Measurements from ENCODE around the gene GRB10. TPM values are rescaled to one million over a fixed set of nuclear protein-coding genes. Genes with fewer than 3 reads are reported as not detected.

Gene GRB10
- total RNA-seq, 1 experiment from 2014 or later = 17.5 TPM

DNA sequence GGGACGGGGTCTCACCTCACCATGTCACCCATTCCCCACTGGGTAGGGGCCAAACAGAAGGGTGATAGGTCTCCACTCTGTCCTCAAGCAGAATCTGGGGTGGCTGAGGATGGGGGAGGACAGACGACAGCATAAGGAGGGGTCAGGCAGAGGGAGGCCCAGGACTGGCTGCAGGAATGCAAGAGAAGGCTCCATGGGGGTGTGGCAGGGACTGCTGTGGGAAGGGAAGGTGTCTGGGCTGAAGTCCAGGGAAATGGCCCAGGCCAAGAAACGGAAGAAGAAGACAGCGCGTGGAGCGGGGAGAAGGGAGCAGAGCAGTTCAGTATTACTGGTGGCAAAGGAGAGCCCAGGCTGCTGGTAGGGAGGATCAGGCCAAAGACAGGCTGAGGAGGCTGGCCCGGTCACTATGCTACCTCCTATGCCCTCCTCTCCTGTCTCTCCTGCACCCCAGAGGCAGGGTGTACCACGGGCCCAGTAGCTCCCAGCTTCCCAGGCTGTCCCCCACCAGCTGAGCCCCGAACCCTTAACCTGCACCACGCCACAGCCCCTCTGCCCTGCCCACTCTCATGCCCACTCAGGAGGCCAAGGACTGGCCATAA, 60.9 kb downstream of the GRB10 start:
- DNase-seq (ENCODE audit: low read depth) = no peak

- no peak for DNase-seq (ENCODE audit: low read depth)
These were observed 61.5 kb downstream of the GRB10 start for GRCh38 chr7:50721160-50721559.

DNA sequence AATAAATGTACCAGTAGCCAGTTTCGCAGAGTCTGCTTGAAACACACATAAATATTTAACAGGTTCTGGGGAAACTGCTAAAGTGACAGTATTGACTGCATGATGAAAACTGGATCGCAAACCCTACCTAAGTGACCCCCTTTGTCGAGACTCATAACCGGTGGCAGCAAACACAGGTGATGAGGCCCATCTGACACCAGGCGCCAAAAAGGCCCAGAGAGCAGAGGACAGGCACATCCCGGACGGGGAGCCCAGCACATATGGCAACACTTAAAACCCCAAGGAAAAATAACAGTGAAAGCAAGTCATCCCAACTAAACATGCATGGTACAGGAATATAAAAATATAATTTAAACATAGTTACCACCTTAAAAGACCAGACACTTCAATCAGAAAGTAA, 62.4 kb downstream of the GRB10 start:
- no peak for DNase-seq (ENCODE audit: low read depth)

DNA sequence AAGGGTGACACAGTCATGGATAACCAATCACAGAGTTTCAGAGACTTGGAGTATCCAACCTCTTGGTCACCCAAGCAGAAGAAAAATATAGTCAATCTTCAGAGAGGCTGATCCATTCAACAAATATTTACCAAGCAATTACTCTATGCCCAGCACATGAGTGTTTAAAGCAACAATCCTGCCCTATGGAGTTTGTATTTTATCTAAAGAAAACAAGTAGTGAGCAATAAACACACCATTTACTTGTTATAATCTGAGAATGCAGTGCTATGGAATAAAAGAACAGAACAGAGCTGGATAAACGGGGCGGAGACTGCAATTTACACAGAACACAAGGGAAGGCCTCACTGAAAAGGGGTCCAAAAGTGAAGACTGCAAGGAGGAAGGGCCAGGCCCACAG, 63.8 kb downstream of the GRB10 start:
- no peak for DNase-seq (ENCODE audit: low read depth)

DNA sequence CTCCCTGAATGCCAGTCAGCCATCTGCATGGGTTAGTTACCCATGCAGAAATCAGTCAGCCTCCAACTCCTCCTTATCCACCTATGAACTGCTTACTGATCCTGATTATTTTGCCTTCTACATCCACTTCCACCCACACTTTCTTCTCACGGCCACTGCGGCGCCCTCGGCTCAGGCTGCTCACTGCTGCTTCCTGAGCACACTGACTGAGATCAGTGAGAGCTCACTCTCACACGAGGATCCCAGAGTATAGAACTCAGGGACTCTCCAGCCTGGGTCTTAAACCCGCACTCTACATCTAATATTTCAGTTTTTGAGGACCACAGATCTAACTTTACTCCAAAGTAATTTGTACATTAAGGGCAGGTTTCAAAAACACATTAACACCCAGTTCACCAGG, 64.4 kb downstream of the GRB10 start:
- DNase-seq (ENCODE audit: low read depth) = no peak

DNA sequence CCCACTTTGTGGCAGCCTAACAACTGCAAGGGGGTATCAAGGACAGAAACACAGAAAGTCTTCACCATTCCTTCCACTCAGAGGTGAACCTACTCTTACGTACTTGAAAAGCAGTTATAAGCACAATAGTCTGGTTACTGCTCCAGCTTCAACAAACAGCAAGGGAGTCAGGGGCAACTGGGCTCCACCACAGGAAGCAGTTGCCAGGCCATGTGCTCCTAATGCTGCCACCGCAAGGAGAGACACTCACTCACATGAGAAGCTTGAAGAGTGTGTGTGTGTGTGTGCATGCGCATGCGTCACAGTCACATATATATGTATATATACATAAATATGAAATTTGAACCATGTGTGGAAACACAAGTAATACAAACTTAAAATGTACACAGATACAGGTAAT, 65.5 kb downstream of the GRB10 start:
- DNase-seq (ENCODE audit: low read depth) = no peak

GRCh38 chr7:50714857-50715256, 67.8 kb downstream of the GRB10 start:
- no peak for DNase-seq (ENCODE audit: low read depth)

GRCh38 chr7:50713123-50713965, 69.4 kb downstream of the GRB10 start:
- DNase-seq (ENCODE audit: low read depth) = no peak

GRCh38 chr7:50712252-50713122, 70.2 kb downstream of the GRB10 start:
- no peak for DNase-seq (ENCODE audit: low read depth)

DNA sequence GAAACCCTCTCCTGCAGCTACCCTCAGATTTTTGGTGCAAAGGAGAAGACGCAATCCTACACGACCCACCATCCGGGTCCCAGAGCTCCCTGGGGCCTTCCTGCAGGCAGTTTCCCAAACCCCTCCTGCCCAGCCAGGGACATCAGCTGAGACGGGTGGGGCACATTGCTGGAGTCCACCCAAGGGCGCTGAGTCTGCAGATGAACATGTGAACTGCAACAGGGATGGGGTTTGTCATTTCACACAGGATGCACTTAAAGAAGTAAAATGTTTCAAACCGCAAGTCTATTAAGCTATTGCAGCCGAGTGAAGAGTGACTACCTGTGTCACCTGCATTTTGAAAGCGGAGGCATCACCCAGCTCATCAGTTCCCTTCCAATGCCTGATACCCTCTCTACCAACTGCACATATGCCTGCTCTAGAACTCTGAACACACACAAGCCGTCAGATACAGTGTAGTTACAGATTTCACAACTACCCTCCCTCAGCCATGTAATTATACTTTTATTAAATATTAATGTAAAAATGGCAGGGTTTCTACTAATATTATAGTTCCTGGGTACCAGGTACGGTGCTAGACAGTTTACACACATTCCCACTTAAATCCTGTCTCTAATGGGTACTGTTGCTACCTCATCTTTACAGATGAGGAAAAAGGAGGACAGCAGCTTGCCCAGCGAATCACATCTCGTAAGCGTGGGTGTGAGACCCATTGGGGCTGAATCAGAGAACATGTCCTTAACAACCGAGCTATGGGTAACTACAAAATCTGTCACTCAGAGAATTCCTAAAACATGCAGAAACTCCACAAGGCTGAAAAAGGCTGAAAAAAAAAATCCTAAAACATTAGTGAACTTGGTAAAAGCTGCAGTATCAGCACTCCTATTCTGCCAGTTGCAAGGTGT, 71.2 kb downstream of the GRB10 start:
- DNase-seq (ENCODE audit: low read depth) = no peak

DNA sequence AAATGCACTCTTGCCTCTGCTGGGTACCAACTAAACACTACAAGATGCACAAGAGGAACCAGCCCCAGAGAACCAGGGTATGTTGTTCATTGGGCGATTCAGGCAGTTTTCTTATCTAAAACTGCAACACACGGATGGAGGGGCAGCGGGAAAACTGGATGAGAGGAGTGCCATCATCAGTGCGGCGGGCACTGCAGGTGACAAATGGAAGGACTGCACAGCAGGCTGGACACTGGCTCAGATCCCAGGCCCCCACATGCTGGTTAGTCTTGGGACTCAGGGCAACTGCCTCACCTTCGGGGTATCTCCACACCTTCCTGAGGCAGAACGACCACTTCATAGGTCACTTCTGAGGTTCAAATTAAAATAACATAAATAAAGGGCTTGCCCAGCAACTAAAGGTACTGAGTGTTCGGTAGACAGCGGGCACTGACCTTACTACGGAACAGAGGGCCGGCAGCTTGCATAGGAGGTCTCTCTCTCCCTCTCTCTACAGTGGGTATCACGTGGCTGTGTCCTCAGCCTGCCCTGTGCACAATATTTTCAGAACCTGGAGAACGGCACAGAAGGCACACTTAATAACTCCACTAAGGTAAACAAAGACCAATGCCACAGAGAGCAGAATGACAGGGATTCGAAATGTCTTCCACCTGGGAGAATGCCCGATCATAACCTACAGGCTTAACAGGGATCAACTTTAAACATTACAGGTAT, 72.1 kb downstream of the GRB10 start:
- no peak for DNase-seq (ENCODE audit: low read depth)

DNA sequence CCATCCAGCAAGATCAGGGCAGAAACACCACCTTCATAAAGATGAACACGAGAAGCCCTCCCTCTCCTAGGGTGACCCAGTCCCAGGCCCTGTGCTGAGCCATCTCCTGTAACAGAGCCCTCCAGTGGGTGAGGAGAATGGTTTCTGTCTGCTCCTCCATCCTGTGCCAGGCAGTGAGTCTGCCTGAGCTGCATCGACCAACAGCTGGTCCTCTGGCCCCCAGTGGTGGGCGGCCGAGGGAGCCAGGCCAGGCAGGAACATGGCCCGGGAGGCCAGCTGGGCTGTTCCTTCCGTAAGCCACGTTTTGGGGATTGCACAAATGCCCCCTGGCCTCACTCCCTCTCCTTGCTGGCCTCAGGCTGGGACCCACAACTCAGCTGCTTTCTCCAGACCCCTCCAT, 73.5 kb downstream of the GRB10 start:
- DNase-seq (ENCODE audit: low read depth) = no peak

GRCh38 chr7:50707236-50708006, 75.3 kb downstream of the GRB10 start:
- no peak for DNase-seq (ENCODE audit: low read depth)

DNA sequence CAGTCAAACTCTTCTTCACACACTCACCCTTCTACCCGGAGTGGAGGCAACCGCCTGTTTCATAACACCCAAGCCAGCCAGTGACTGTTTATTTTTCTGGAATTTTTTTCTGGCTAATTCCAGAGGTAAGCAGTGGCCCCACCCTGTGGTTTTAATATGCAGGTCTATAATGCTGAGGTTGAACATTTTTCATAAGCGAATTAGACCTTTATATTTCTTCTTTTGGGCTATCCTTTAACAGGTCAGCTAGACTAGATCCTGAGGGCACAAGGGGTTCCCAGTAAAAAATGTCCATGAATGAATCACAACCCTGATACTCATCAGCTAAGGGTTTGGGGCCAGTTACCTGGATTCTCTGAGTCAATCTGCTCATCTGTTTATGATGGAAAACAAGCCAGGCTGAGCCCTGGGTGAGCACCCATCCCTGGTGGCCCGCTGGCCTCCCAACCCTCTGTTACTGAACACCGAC, 76.2 kb downstream of the GRB10 start:
- DNase-seq (ENCODE audit: low read depth) = no peak

DNA sequence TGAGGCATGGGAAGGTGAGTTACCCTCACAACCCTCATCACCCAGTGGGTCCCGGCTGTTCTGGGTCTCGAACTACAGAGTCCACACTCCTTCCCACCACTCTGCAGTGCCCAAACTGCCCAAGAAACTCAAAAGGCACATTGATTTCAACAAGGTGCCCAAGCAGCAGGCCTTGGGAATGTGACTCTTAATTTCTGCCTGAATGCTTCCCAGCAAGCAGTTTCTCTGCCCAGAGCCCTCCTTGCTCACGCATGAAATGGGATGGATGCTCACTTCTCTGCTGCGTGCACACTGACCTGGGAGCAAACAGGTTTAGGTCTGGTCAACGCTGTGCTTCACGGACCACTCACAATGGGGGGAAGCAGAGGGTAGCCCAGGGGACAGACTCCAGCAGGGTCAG, 77.9 kb downstream of the GRB10 start:
- DNase-seq (ENCODE audit: low read depth) = no peak

DNA sequence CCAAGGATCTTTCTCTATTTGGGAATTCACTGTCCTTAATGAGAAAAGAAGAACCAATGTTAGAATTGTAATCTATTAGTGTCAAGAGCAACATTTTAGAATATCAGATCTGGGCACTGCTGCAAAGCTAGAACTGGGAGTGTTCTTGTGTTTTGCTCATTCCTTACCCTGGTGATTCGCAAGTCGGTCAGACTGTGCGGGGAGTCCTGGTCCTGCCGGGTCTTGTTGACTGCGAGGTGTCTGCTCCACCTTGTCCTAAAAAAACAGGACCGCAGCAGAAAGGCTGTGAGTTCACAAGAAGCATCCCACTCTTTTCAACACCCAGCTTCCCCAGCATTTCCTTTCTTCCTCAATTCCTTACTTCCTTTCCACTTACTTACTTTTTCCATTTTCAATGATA, 79.0 kb downstream of the GRB10 start:
- DNase-seq (ENCODE audit: low read depth) = no peak

GRCh38 chr7:50699143-50699542, 83.6 kb downstream of the GRB10 start:
- no peak for DNase-seq (ENCODE audit: low read depth)

DNA sequence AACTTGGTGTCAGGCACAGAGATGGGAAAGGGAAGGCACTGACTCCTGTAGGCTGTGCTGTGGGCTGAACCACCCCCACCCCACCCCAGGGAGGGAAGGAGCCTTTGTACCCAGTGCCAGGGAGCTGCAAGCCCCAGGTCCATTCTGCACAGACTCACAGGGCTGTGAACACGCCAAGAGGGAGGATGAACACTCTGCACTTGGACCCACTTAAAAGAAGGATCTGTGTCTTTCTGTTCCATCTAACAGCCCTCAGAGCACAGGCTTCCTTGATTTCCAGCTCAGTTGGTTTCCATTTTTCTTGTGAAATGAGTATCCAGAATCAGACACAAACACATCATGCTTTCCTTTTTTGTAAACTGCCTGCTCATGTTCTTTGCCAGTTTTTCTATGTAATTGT, 84.9 kb downstream of the GRB10 start:
- DNase-seq (ENCODE audit: low read depth) = no peak

- no peak for DNase-seq (ENCODE audit: low read depth)
These were observed 85.7 kb downstream of the GRB10 start for GRCh38 chr7:50696810-50697582.
